WTC11 (cell line): ENCODE measurements around the gene ABCD4. TPM values are rescaled to one million over a fixed set of nuclear protein-coding genes. Genes with fewer than 3 reads are reported as not detected.

Source experiments
- ATAC-seq: fragments of 200-7000 bp; cut with Tn5 transposase; 2 replicates; pipeline ENCODE4 v1.10.0; 2021; ENCODE audit warnings: mild to moderate bottlenecking, moderate library complexity
- CTCF ChIA-PET: fragments of 300-600 bp; sonication (Branson Sonifier 250); formaldehyde crosslinking; loops from one replicate; lab custom pipeline; 2021; ENCODE audit warnings: antibody characterized with exemption; lab: Charles Lee
- POLR2A ChIA-PET: fragments of 350-600 bp; sonication (Branson Sonifier 250); formaldehyde crosslinking; loops from one replicate; lab custom pipeline; 2021; ENCODE audit warnings: antibody characterized with exemption; lab: Charles Lee
- DNase-seq: peaks from one replicate; pipeline ENCODE4 v3.0.0; 2021; ENCODE audit warnings: low spot score
- H3K27ac Mint-ChIP-seq: 2 replicates; pipeline ENCODE4 v1.8.0; 2021; ENCODE audit warnings: mixed read lengths
- H3K27me3 Mint-ChIP-seq: 2 replicates; pipeline ENCODE4 v1.8.0; 2021; ENCODE audit warnings: low read depth, mild to moderate bottlenecking, moderate library complexity, mixed read lengths
- H3K36me3 Mint-ChIP-seq: 2 replicates; pipeline ENCODE4 v1.8.0; 2021; ENCODE audit warnings: mixed read lengths
- H3K4me1 Mint-ChIP-seq: 2 replicates; pipeline ENCODE4 v1.8.0; 2022; ENCODE audit warnings: mixed read lengths
- H3K4me3 Mint-ChIP-seq: 2 replicates; pipeline ENCODE4 v1.8.0; 2021; ENCODE audit warnings: mild to moderate bottlenecking, moderate library complexity, mixed read lengths
- H3K9me3 Mint-ChIP-seq: 2 replicates; pipeline ENCODE4 v1.8.0; 2021; ENCODE audit warnings: mixed read lengths
- ATF2 ChIP-seq: sonication (generic); formaldehyde crosslinking; IDR thresholded peaks from 2 replicates; pipeline ENCODE4 v1.8.1; 2022; ENCODE audit warnings: low read depth, missing genetic modification reagents, borderline replicate concordance
- CBFB ChIP-seq: sonication (generic); formaldehyde crosslinking; IDR thresholded peaks from 2 replicates; pipeline ENCODE4 v1.8.1; 2022; ENCODE audit warnings: mild to moderate bottlenecking, low read depth, missing genetic modification reagents
- CREB1 ChIP-seq: sonication (generic); formaldehyde crosslinking; IDR thresholded peaks from 2 replicates; pipeline ENCODE4 v1.8.0; 2023; ENCODE audit warnings: mild to moderate bottlenecking, missing genetic modification reagents
- E2F5 ChIP-seq: sonication (generic); formaldehyde crosslinking; IDR thresholded peaks from 2 replicates; pipeline ENCODE4 v1.8.1; 2022; ENCODE audit warnings: mild to moderate bottlenecking, moderate library complexity, missing genetic modification reagents
- ELF4 ChIP-seq: sonication (generic); formaldehyde crosslinking; IDR thresholded peaks from 2 replicates; pipeline ENCODE4 v1.8.1; 2022; ENCODE audit warnings: low read depth, mild to moderate bottlenecking, moderate library complexity, missing genetic modification reagents
- FOXJ3 ChIP-seq: sonication (generic); formaldehyde crosslinking; IDR thresholded peaks from 2 replicates; pipeline ENCODE4 v1.9.0; 2021; ENCODE audit warnings: missing genetic modification reagents, mild to moderate bottlenecking, borderline replicate concordance
- FOXK1 ChIP-seq: sonication (generic); formaldehyde crosslinking; IDR thresholded peaks from 2 replicates; pipeline ENCODE4 v1.8.0; 2022; ENCODE audit warnings: mild to moderate bottlenecking, moderate library complexity, missing genetic modification reagents
- FOXP1 ChIP-seq: sonication (generic); formaldehyde crosslinking; IDR thresholded peaks from 2 replicates; pipeline ENCODE4 v1.8.0; 2022; ENCODE audit warnings: missing genetic modification reagents, mild to moderate bottlenecking, moderate library complexity, borderline replicate concordance
- FOXP4 ChIP-seq: sonication (generic); formaldehyde crosslinking; IDR thresholded peaks from 2 replicates; pipeline ENCODE4 v1.8.0; 2022; ENCODE audit warnings: mild to moderate bottlenecking, missing genetic modification reagents
- GRHL2 ChIP-seq: fragments of 250-450 bp; sonication (Bioruptor Pico); IDR thresholded peaks from 2 replicates; pipeline ENCODE4 v1.8.0; 2022; ENCODE audit warnings: mild to moderate bottlenecking, moderate library complexity; ENCODE audit not compliant: insufficient replicate concordance, severe bottlenecking
- GTF2I ChIP-seq: fragments of 250-450 bp; sonication (Bioruptor Pico); conservative IDR thresholded peaks from 2 replicates; pipeline ENCODE4 v1.4.0; 2021; ENCODE audit warnings: mild to moderate bottlenecking
- JAZF1 ChIP-seq: fragments of 250-450 bp; sonication (Bioruptor Pico); IDR thresholded peaks from 2 replicates; pipeline ENCODE4 v1.9.0; 2021; ENCODE audit warnings: moderate library complexity, mild to moderate bottlenecking, inconsistent platforms
- NFE2L1 ChIP-seq: sonication (generic); formaldehyde crosslinking; IDR thresholded peaks from 2 replicates; pipeline ENCODE4 v1.8.1; 2023; ENCODE audit warnings: missing genetic modification reagents
- PRRX2 ChIP-seq: fragments of 250-450 bp; sonication (Bioruptor Pico); IDR thresholded peaks from 2 replicates; pipeline ENCODE4 v1.8.0; 2021; ENCODE audit warnings: mild to moderate bottlenecking
- RELA ChIP-seq: sonication (generic); formaldehyde crosslinking; IDR thresholded peaks from 2 replicates; pipeline ENCODE4 v1.8.1; 2022; ENCODE audit warnings: missing genetic modification reagents, mild to moderate bottlenecking, borderline replicate concordance
- SMAD3 ChIP-seq: sonication (generic); formaldehyde crosslinking; IDR thresholded peaks from 2 replicates; pipeline ENCODE4 v1.8.0; 2022; ENCODE audit warnings: missing genetic modification reagents, mild to moderate bottlenecking, borderline replicate concordance
- SMAD4 ChIP-seq: sonication (generic); formaldehyde crosslinking; IDR thresholded peaks from 2 replicates; pipeline ENCODE4 v1.8.0; 2022; ENCODE audit warnings: mild to moderate bottlenecking, missing genetic modification reagents
- TCF7 ChIP-seq: sonication (generic); formaldehyde crosslinking; IDR thresholded peaks from 2 replicates; pipeline ENCODE4 v1.8.0; 2022; ENCODE audit warnings: mild to moderate bottlenecking, low read depth, missing genetic modification reagents, moderate library complexity
- TEAD1 ChIP-seq: sonication (generic); formaldehyde crosslinking; IDR thresholded peaks from 2 replicates; pipeline ENCODE4 v1.8.0; 2022; ENCODE audit warnings: mild to moderate bottlenecking, missing genetic modification reagents
- ZBTB21 ChIP-seq: sonication (generic); formaldehyde crosslinking; IDR thresholded peaks from 2 replicates; pipeline ENCODE4 v1.8.1; 2023; ENCODE audit warnings: mild to moderate bottlenecking, missing genetic modification reagents, borderline replicate concordance
- ZNF138 ChIP-seq: sonication (generic); formaldehyde crosslinking; conservative IDR thresholded peaks from 2 replicates; pipeline ENCODE4 v1.8.1; 2022; ENCODE audit warnings: mild to moderate bottlenecking, moderate library complexity, missing genetic modification reagents
- ZNF281 ChIP-seq: sonication (generic); formaldehyde crosslinking; IDR thresholded peaks from 2 replicates; pipeline ENCODE4 v1.8.0; 2023; ENCODE audit warnings: mild to moderate bottlenecking, missing genetic modification reagents
- ZNF396 ChIP-seq: fragments of 250-450 bp; sonication (Bioruptor Pico); IDR thresholded peaks from 2 replicates; pipeline ENCODE4 v1.8.0; 2021; ENCODE audit warnings: mild to moderate bottlenecking, moderate library complexity, borderline replicate concordance
- total RNA-seq: library from RNA; stranded (reverse); gene quantifications from 3 replicates; pipeline ENCODE4 v1.2.3, GENCODE V29; 2021
- TF ChIP-seq, protein P1 (sequence below): sonication (generic); formaldehyde crosslinking; IDR thresholded peaks from 2 replicates; pipeline ENCODE4 v1.8.0; 2022; ENCODE audit warnings: mild to moderate bottlenecking, missing genetic modification reagents

Gene ABCD4
- total RNA-seq, 1 experiment from 2014 or later = 90.2 TPM

- TF ChIP-seq E2F5 (CRISPR knock-in tag) (no peak), ZNF138 (CRISPR knock-in tag) (no peak), ELF4 (CRISPR knock-in tag) (no peak), GRHL2 (CRISPR knock-in tag) (no peak), NFE2L1 (no peak)
Observed at GRCh38 chr14:74314576-74314975, 11.8 kb upstream of the ABCD4 start (continued).

DNA sequence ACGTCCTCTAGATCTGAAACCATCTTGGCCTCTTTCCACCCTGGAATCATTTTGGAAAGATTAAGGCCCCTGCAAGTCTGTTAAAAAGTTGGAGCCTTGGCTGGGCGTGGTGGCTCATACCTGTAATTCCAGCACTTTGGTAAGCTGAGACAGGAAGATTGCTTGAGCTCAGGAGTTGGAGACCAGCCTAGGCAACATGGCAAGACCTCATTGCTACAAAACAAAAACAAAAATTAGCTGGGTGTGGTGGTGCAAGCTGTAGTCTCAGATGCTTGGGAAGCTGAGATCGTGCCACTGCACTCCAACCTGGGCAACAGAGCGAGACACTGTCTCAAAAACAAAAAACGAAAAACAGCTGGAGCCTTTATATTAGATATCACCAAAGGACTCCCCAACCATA, 10.9 kb upstream of the ABCD4 start:
- H3K4me1 Mint-ChIP-seq = peaks cover 3% of the 10 kb centered on the region; the same call in 1 of the 2 replicates
- ChIA-PET CTCF (interaction anchor here (0.9 to 1.5 kb wide), 4 partner anchors 10 to 32 kb away, joined by 3 to 6 read pairs (median 4); partner anchors contain the start of gene ABCD4), POLR2A (no interaction called here)
- H3K36me3 Mint-ChIP-seq = no peaks in the 10 kb centered on the region
- no peaks in the 10 kb centered on the region for H3K27me3 Mint-ChIP-seq
- TF ChIP-seq FOXP1 (CRISPR knock-in tag) = no peak
- TF ChIP-seq TCF7 (CRISPR knock-in tag) = no peak
- no peak for TF ChIP-seq GRHL2 (CRISPR knock-in tag)
- no peak for TF ChIP-seq RELA (CRISPR knock-in tag)
- TF ChIP-seq ZNF281 (CRISPR knock-in tag) = no peak
- TF ChIP-seq FOXJ3 (CRISPR knock-in tag) = no peak
- no peaks in the 10 kb centered on the region for H3K9me3 Mint-ChIP-seq
- no peak for ATAC-seq
- DNase-seq = no peak
- no peak overlapping the region for H3K27ac Mint-ChIP-seq
- H3K4me3 Mint-ChIP-seq = no peak overlapping the region

DNA sequence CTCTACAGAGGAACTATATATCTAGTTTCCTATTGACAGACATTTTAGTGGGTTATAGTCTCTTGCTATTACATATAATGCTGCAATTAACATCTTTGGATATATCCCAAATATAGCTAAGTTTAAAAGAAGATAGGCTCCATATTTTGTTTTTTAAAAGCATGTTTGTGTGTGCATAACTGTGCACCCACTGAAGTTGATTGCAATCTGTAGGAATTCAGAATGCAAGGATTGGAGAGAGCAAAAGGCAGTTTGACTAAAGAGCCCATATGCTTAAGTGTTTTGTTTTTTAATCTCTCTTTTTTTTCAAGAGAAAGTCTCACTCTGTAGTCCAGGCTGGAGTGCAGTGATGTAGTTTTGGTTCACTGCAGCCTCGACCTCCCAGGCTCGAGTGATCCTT, 9.4 kb upstream of the ABCD4 start:
- ATAC-seq (no peak), DNase-seq (no peak)
- no peaks in the 10 kb centered on the region for H3K27me3 Mint-ChIP-seq
- ChIA-PET CTCF (interaction anchor here (1.3 kb wide), 1 partner anchor 10 kb away, joined by 7 read pairs; the partner anchor contains the start of gene ABCD4), POLR2A (interaction anchor here (0.7 kb wide), 1 partner anchor 194 kb away, joined by 4 read pairs; no protein-coding TSS in a partner anchor)
- no peaks in the 10 kb centered on the region for H3K36me3 Mint-ChIP-seq
- H3K4me1 Mint-ChIP-seq = peaks cover 3% of the 10 kb centered on the region; the same call in 1 of the 2 replicates
- no peak overlapping the region for H3K27ac Mint-ChIP-seq
- no peak overlapping the region for H3K4me3 Mint-ChIP-seq
- H3K9me3 Mint-ChIP-seq = no peaks in the 10 kb centered on the region
- TF ChIP-seq ATF2 (CRISPR knock-in tag) = no peak
- no peak for TF ChIP-seq PRRX2 (CRISPR knock-in tag)
- TF ChIP-seq GTF2I (CRISPR knock-in tag) = no peak
- no peak for TF ChIP-seq ZBTB21 (CRISPR knock-in tag)
- TF ChIP-seq CBFB (CRISPR knock-in tag) = no peak
- no peak for TF ChIP-seq ZNF396
- TF ChIP-seq, protein P1, sequence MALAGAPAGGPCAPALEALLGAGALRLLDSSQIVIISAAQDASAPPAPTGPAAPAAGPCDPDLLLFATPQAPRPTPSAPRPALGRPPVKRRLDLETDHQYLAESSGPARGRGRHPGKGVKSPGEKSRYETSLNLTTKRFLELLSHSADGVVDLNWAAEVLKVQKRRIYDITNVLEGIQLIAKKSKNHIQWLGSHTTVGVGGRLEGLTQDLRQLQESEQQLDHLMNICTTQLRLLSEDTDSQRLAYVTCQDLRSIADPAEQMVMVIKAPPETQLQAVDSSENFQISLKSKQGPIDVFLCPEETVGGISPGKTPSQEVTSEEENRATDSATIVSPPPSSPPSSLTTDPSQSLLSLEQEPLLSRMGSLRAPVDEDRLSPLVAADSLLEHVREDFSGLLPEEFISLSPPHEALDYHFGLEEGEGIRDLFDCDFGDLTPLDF (CRISPR knock-in tag) = no peak
- no peak for TF ChIP-seq CREB1 (CRISPR knock-in tag)
- TF ChIP-seq SMAD4 = no peak
- TF ChIP-seq FOXP4 (CRISPR knock-in tag) = no peak
- no peak for TF ChIP-seq JAZF1 (CRISPR knock-in tag)
- TF ChIP-seq SMAD3 = no peak
- TF ChIP-seq FOXK1 (CRISPR knock-in tag) = no peak
- no peak for TF ChIP-seq TEAD1
